GM18507 (cell line): Measurements from ENCODE around the gene WDR45B.

Experiments
- DNase-seq: peaks from one replicate; pipeline ENCODE4 v3.0.0; 2011; ENCODE audit warnings: low read depth; ENCODE audit not compliant: insufficient read length; ENCODE audit errors: extremely low spot score
- FAIRE-seq: peaks from 2 replicates; lab custom pipeline; 2011; peaks lifted over from hg19 to GRCh38; lab: Jason Lieb, UNC

WDR45B gene

GRCh38 chr17:82636626-82637598, 11.3 kb downstream of the WDR45B start:
- no peak for FAIRE-seq
- no peak for DNase-seq

DNA sequence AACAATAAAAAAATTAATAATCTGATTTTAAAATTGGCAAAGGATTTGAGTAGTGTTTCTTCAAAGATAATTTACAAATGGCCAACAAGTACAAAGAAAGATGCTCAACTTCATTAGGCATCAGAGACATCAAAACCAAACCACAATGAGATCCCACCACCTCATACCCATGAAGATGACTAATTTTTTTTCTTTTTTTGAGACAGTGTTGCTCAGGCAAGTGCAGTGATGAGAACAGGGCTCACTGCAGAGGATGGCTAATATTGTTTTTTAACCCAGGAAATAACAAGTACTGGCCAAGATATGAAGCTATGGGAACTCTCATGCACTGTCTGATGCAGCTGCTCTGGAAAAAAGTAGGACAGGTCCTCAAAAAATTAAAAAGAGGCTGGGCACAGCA, 14.9 kb downstream of the WDR45B start:
- FAIRE-seq (no peak), DNase-seq (no peak)

GRCh38 chr17:82632451-82632850, 15.8 kb downstream of the WDR45B start:
- FAIRE-seq (no peak), DNase-seq (no peak)

GRCh38 chr17:82631544-82631943, 16.7 kb downstream of the WDR45B start:
- DNase-seq (no peak), FAIRE-seq (no peak)

GRCh38 chr17:82630212-82630611, 18.0 kb downstream of the WDR45B start:
- DNase-seq (no peak), FAIRE-seq (no peak)

- FAIRE-seq (no peak), DNase-seq (no peak)
Measured at GRCh38 chr17:82629748-82630147, 18.5 kb downstream of the WDR45B start.

DNA sequence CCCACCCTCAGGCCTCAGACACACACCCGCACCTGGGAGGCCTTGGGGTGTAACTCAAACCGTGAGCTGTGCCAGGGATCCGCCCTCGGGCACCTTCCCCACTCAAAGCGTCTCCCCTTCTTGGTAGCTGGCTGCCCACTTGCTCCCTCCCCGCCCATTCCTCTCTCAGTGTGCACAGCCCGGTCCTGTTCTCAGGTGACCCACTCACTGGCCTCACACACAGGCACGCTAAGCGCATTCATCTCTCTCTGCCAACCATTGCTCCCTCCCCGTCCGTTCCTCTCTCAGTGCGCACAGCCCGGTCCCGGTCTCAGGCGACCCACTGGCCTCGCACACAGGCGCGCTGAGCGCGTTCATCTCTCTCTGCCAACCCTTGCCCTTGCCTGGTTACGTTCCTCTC, 20.8 kb downstream of the WDR45B start:
- no peak for DNase-seq
- no peak for FAIRE-seq

DNA sequence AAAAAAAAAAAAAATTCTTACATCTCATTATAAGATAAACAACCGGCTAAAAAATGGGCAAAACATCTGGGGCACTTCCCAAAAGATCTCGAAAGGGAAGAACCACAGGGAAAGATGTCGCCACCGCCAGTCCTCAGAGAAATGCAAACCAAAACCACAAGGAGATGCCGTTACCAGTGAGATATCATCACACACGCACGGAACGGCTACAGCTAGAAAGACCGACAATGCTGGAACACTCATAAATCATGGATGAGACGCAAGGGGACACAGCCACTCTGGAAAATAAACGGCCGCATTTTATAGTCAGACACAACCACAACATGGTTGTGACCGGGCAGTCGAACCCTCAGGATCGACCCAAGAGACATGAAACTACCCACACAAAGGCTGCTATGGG, 24.5 kb downstream of the WDR45B start:
- DNase-seq (no peak), FAIRE-seq (no peak)

- FAIRE-seq (no peak), DNase-seq (no peak)
Measured at GRCh38 chr17:82619641-82620040, 28.6 kb downstream of the WDR45B start.

DNA sequence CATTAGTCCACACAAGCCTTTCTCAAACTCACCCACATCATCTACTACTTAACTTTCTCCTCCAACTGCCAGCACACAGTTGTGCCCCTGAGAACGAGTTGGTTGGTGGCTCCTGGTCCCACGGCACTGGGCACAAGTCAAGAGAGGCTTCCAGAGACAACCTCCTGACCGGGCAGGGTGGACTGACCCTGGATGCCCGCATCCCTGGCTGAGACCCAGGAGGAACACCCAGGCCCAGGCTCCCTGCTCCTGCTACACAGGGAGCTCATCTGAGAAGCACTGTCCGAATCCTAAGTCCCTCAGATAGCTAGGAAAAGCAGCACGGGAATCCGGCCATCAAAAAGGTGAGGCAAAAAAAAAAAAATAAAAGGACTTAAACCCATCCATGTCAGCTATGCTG, 29.0 kb downstream of the WDR45B start:
- no peak for DNase-seq
- FAIRE-seq = no peak

- no peak for DNase-seq
- no peak for FAIRE-seq
Measured at GRCh38 chr17:82616021-82616711, 32.1 kb downstream of the WDR45B start.

- no peak for DNase-seq
- FAIRE-seq = no peak
Measured at GRCh38 chr17:82615084-82616020, 32.9 kb downstream of the WDR45B start.

DNA sequence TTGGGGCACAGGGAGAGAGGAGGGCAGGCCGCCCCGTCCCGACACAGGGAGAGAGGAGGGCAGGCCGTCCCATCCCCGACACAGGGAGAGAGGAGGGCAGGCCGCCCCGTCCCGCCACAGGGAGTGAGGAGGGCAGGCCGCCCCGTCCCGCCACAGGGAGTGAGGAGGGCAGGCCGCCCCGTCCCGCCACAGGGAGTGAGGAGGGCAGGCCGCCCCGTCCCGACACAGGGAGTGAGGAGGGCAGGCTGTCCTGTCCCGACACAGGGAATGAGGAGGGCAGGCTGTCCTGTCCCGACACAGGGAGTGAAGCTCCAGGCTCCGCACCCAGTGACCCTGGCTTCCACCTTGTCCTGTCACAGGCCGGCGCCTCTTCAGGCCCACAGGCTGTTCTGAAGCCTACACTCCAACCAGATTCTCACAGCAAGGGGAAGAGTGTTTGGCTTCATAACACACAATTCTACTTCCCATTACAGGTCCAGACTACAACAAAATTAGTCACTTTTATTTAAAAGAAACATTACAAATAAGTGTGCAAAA, 34.1 kb downstream of the WDR45B start:
- no peak for FAIRE-seq
- no peak for DNase-seq

GRCh38 chr17:82613283-82614094, 34.8 kb downstream of the WDR45B start:
- DNase-seq (no peak), FAIRE-seq (no peak)

DNA sequence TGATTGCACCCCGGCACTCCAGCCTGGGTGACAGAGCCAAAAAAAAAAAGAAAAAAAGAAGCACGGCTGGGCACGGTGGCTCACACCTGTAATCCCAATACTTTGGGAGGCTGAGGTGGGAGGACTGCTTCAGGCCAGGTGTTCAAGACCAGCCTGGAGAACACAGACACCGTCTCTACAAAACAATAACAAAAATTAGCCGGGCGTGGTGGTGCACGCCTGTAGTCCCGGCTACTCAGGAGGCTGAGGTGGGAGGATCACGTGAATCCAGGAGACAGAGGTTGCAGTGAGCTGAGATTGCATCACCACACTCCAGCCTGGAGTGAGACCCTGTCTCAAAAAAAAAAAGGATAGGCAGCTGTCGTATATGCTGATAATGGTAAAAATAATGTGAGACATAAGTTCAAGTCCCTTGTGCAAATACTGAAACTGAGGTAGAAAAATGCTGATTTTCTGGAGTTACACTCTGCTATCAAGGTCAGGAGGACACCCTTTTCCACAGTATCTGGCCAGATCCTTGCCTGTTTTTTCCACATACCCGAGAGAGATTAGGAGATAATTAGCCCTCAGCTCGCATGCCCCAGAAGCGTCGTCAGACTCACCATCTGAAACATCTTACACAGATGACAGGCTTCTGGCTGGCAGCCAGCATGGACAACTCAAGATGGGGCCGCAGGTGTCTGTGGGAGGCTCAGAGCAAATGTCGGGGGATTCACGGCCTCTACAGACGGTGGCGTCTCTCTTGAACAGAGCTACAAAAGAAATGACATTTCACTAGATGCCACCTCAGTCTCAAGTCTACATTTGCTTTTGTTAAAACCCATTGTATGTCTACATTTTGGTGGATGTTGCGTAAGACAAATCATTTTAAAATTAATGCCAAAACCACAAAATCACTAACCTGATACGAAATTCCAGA, 36.8 kb downstream of the WDR45B start:
- FAIRE-seq (no peak), DNase-seq (no peak)

- FAIRE-seq = no peak
- DNase-seq = no peak
Measured at GRCh38 chr17:82609655-82610054, 38.6 kb downstream of the WDR45B start.

- no peak for DNase-seq
- FAIRE-seq = no peak
Measured at GRCh38 chr17:82608816-82609215, 39.4 kb downstream of the WDR45B start.
